IMR-90 (cell line): Measurements from ENCODE around the gene PRPF40B. TPM values are rescaled to one million over a fixed set of nuclear protein-coding genes. Genes with fewer than 3 reads are reported as not detected.

Experiments
- ATAC-seq: fragments of 200-7000 bp; cut with Tn5 transposase; 2 replicates; pipeline ENCODE4 v1.9.1; 2020; ENCODE audit warnings: low read depth, mild to moderate bottlenecking, moderate library complexity
- BruUV-seq: library from RNA; stranded (reverse); fragments of 400-500 nt; replicated peaks from 2 replicates; lab custom pipeline; 2021; lab: Mats Ljungman, UMichigan
- CTCF ChIA-PET: fragments of 300-600 bp; formaldehyde crosslinking; extraction: SDS; loops from one replicate; lab custom pipeline; 2021; ENCODE audit warnings: antibody characterized with exemption; lab: Yijun Ruan, JAX
- POLR2A ChIA-PET: fragments of 300-600 bp; sonication (Branson Sonifier 250); formaldehyde crosslinking; loops from one replicate; lab custom pipeline; 2022; ENCODE audit warnings: antibody characterized with exemption; ENCODE audit not compliant: unreplicated experiment; lab: Charles Lee
- DNase-seq: peaks from one replicate; pipeline ENCODE4 v3.0.0; 2013
- H2AFZ ChIP-seq: replicated peaks from 2 replicates; pipeline ENCODE3; 2013; ENCODE audit warnings: low read length, mild to moderate bottlenecking; ENCODE audit not compliant: poor library complexity
- H2AK5ac ChIP-seq: 2 replicates; pipeline ENCODE4 v1.6.1; 2013; ENCODE audit warnings: low read depth, low read length, inconsistent platforms
- H2AK9ac ChIP-seq: replicated peaks from 2 replicates; pipeline ENCODE3; 2013; ENCODE audit warnings: mild to moderate bottlenecking, low read depth, low read length, moderate library complexity; ENCODE audit not compliant: poor library complexity
- H2BK120ac ChIP-seq: 2 replicates; pipeline ENCODE4 v1.6.1; 2013; ENCODE audit warnings: low read depth, low read length, inconsistent platforms
- H2BK15ac ChIP-seq: 3 replicates; pipeline ENCODE4 v1.6.1; 2013; ENCODE audit warnings: low read depth, low read length, inconsistent platforms
- H2BK20ac ChIP-seq: 2 replicates; pipeline ENCODE4 v1.6.1; 2013; ENCODE audit warnings: low read depth, mild to moderate bottlenecking, inconsistent platforms, low read length, moderate library complexity
- H2BK5ac ChIP-seq: 2 replicates; pipeline ENCODE4 v1.6.1; 2013; ENCODE audit warnings: mild to moderate bottlenecking, low read depth, low read length, inconsistent platforms; ENCODE audit not compliant: poor library complexity, severe bottlenecking
- H3K14ac ChIP-seq: replicated peaks from 2 replicates; pipeline ENCODE4 v1.6.1; 2013; ENCODE audit warnings: low read depth, low read length, inconsistent platforms
- H3K18ac ChIP-seq: 2 replicates; pipeline ENCODE4 v1.6.1; 2013; ENCODE audit warnings: low read depth, low read length, control low read depth
- H3K23ac ChIP-seq: 2 replicates; pipeline ENCODE4 v1.6.1; 2013; ENCODE audit warnings: low read depth, low read length, inconsistent platforms
- H3K27ac ChIP-seq: 2 replicates; pipeline ENCODE4 v1.5.1; 2013; ENCODE audit warnings: mild to moderate bottlenecking, control low read depth, low read length; ENCODE audit not compliant: insufficient read depth
- H3K27me3 ChIP-seq: 2 replicates; pipeline ENCODE4 v1.6.1; 2013; ENCODE audit warnings: low read length; ENCODE audit not compliant: control insufficient read depth, insufficient read depth
- H3K36me3 ChIP-seq: 2 replicates; pipeline ENCODE4 v1.6.1; 2013; ENCODE audit warnings: low read length, mixed read lengths; ENCODE audit not compliant: control insufficient read depth, insufficient read depth
- H3K4ac ChIP-seq: 2 replicates; pipeline ENCODE4 v1.6.1; 2013; ENCODE audit warnings: low read depth, low read length, inconsistent platforms
- H3K4me1 ChIP-seq: 2 replicates; pipeline ENCODE4 v1.6.1; 2013; ENCODE audit warnings: low read length, mixed read lengths; ENCODE audit not compliant: control insufficient read depth, insufficient read depth
- H3K4me2 ChIP-seq: 2 replicates; pipeline ENCODE4 v1.6.1; 2013; ENCODE audit warnings: low read depth, mild to moderate bottlenecking, control low read depth, low read length, moderate library complexity
- H3K4me3 ChIP-seq: 2 replicates; pipeline ENCODE4 v1.5.1; 2013; ENCODE audit warnings: low read depth, mild to moderate bottlenecking, control low read depth, low read length, moderate library complexity; ENCODE audit not compliant: insufficient read depth
- H3K56ac ChIP-seq: 2 replicates; pipeline ENCODE4 v1.6.1; 2013; ENCODE audit warnings: low read length, inconsistent platforms; ENCODE audit not compliant: insufficient read depth; ENCODE audit errors: extremely low read depth
- H3K79me1 ChIP-seq, 2 experiments: 2 replicates each; pipeline ENCODE4 v1.6.1; 2013; ENCODE audit warnings: low read length in 2 of 2, inconsistent platforms in 1 of 2, low read depth in 1 of 2
- H3K9ac ChIP-seq: 2 replicates; pipeline ENCODE4 v1.6.1; 2013; ENCODE audit warnings: low read depth, low read length, control low read depth
- H3K9me1 ChIP-seq: 2 replicates; pipeline ENCODE4 v1.6.1; 2013; ENCODE audit warnings: low read length, inconsistent platforms; ENCODE audit not compliant: insufficient read depth
- H3K9me3 ChIP-seq: 2 replicates; pipeline ENCODE4 v1.6.1; 2013; ENCODE audit warnings: low read length; ENCODE audit not compliant: control insufficient read depth, insufficient read depth
- H4K20me1 ChIP-seq: 2 replicates; pipeline ENCODE4 v1.6.1; 2013; ENCODE audit warnings: low read length, inconsistent platforms; ENCODE audit not compliant: insufficient read depth
- H4K5ac ChIP-seq: 2 replicates; pipeline ENCODE4 v1.6.1; 2013; ENCODE audit warnings: mild to moderate bottlenecking, low read depth, low read length, control low read depth
- H4K8ac ChIP-seq, 2 experiments: 2 replicates each; pipeline ENCODE4 v1.6.1; 2013; ENCODE audit warnings: low read depth in 2 of 2, low read length in 2 of 2, control low read depth in 1 of 2, inconsistent platforms in 1 of 2
- H4K91ac ChIP-seq: 2 replicates; pipeline ENCODE4 v1.6.1; 2013; ENCODE audit warnings: low read depth, low read length, inconsistent platforms; ENCODE audit not compliant: insufficient read depth
- CEBPB ChIP-seq: IDR thresholded peaks from 2 replicates; pipeline ENCODE4 v1.6.1; 2012; ENCODE audit warnings: low read depth, low read length, improper control_type of control experiment
- ELK1 ChIP-seq: fragments of 150-350 bp; IDR thresholded peaks from 2 replicates; pipeline ENCODE4 v1.6.1; 2016; ENCODE audit warnings: low read depth, mild to moderate bottlenecking, low read length, moderate library complexity, borderline replicate concordance
- WGBS, 2 experiments: methylation state at CpG; one replicate each; pipeline versions ENCODE4 v1.1.5 to v1.1.7; 2013; ENCODE audit warnings: missing lambda C conversion rate in 2 of 2; ENCODE audit not compliant: insufficient read length in 1 of 2; ENCODE audit errors: extremely low coverage in 2 of 2; 5-methylcytosine and 5-hydroxymethylcytosine counted together
- dilution Hi-C: fragments of 300-500 bp; cut with HindIII; formaldehyde crosslinking; loops from one replicate; pipeline ENCODE4 v1.14.3; 2018; ENCODE audit warnings: low sequenced_read_pairs; ENCODE audit not compliant: unreplicated experiment
- in situ Hi-C: fragments of 300-500 bp; cut with MboI; formaldehyde crosslinking; loops from 3 replicates; pipeline ENCODE4 v1.14.3; 2019; ENCODE audit warnings: low sequenced_read_pairs, inconsistent platforms, mixed read lengths
- intact Hi-C: fragments of 100-400 bp; cut with micrococcal nuclease; formaldehyde crosslinking; loops from 2 replicates; pipeline ENCODE4 v1.10.0; 2022
- polyA plus RNA-seq, 3 experiments: library from polyadenylated mRNA; depleted of rRNA; stranded (reverse); fragments of >200 nt; gene quantifications; 2 replicates each; pipeline ENCODE4 v1.2.3, GENCODE V29; 2012; ENCODE audit warnings: low replicate concordance in 1 of 3
- total RNA-seq: library from RNA; depleted of rRNA; stranded (reverse); fragments of >200 nt; gene quantifications from 2 replicates; pipeline ENCODE4 v1.2.3, GENCODE V29; 2012

Gene PRPF40B
- total and polyA plus RNA-seq, 2 of the 4 experiments (the other 2 are of a cell fraction): 5.0 to 11.8 TPM

GRCh38 chr12:49624921-49625577 is 1.7 kb downstream of the PRPF40B start:
- DNase-seq (peak; percentile 72), ATAC-seq (no peak)
- Histone ChIP-seq H2BK20ac (no peak overlapping the region), H2AFZ (no peak overlapping the region), H3K9me3 (no peaks in the 10 kb centered on the region), H4K91ac (no peak overlapping the region), H3K4me2 (no peak overlapping the region), H3K27ac (no peak overlapping the region), H3K9ac (no peak overlapping the region), H4K8ac (no peak overlapping the region), H4K5ac (no peak overlapping the region), H3K79me1 (peaks cover 3 to 13% of the 10 kb centered on the region in 2 experiments; a peak in 3 of 4 replicates), H3K27me3 (no peaks in the 10 kb centered on the region), H4K20me1 (no peaks in the 10 kb centered on the region), H2BK15ac (no peak overlapping the region), H3K23ac (no peak overlapping the region), H3K4me1 (peaks cover 11% of the 10 kb centered on the region), H3K9me1 (0 out of 2 replicates have a peak, but pooled peaks cover 3% of the 10 kb centered on the region), H3K4me3 (no peak overlapping the region), H2AK9ac (no peak overlapping the region), H2BK120ac (no peak overlapping the region), H3K4ac (no peak overlapping the region), H3K36me3 (no peaks in the 10 kb centered on the region), H3K18ac (no peak overlapping the region), H2AK5ac (no peak overlapping the region), H3K14ac (no peak overlapping the region), H3K56ac (no peak overlapping the region), H2BK5ac (no peak overlapping the region)
- TF ChIP-seq ELK1 (no peak), CEBPB (peak; percentile 19; the same call in 1 of the 2 replicates)
- no TSS peak for BruUV-seq
- WGBS, 2 experiments: 73% methylated on average over 2 of the region's 4 CpGs; no CpG with 5 or more reads in 1 of the 2 experiments
- CTCF ChIA-PET: interaction anchor here (0.7 to 1.6 kb wide), 3 partner anchors 38 to 294 kb away, joined by 3 to 7 read pairs (median 5); no protein-coding TSS in a partner anchor
- dilution Hi-C loops (no loop called here), in situ Hi-C loops (no loop called here), intact Hi-C loops (no loop called here)
- POLR2A ChIA-PET: no interaction called here
